Measurements from ENCODE around the gene ZC3HAV1.
"Not testable (repeated sequence)": the region's sequence is repeated elsewhere in the genome, so short reads cannot be mapped to it uniquely, and the experiment has no call there.

The ZC3HAV1 gene

DNA sequence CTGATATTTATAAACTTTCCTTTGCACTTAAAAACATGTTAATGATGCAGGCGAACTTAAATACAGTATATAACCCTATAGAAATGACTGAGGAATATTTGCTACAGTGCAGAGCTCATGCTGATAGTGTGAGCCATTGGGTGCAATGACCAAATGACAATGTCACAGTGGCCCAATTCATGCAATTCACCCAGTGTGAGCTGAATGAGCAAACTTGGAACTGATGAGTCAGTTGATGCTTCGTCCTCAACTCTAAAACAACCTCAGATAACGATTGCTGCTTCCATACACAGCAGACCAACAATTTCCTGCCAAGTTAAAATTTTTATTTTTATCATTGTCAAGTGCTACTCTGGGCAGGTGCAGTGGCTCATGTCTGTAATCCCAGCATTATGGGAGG lies 61.5 kb downstream of the ZC3HAV1 start:
- DNase-seq = no peak

DNA sequence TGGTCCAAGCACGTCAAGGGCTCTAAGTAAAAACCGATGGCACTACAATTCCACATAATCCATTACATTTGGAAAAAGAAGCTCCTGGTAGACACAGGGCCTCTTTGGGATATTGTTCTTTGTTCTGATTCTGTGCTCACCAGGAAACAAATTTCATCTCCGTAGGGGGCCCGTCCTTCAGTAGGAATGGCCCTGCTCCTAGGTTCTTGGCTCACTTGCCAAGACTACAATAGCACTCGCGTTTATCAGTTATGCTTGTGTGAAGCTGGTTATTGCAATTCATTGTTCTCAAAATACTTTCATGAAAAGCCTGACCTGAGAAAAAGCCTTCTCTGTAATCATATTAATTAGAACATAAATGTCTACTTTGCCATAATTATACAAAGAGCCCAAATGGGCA lies 63.4 kb downstream of the ZC3HAV1 start:
- DNase-seq = no peak

DNA sequence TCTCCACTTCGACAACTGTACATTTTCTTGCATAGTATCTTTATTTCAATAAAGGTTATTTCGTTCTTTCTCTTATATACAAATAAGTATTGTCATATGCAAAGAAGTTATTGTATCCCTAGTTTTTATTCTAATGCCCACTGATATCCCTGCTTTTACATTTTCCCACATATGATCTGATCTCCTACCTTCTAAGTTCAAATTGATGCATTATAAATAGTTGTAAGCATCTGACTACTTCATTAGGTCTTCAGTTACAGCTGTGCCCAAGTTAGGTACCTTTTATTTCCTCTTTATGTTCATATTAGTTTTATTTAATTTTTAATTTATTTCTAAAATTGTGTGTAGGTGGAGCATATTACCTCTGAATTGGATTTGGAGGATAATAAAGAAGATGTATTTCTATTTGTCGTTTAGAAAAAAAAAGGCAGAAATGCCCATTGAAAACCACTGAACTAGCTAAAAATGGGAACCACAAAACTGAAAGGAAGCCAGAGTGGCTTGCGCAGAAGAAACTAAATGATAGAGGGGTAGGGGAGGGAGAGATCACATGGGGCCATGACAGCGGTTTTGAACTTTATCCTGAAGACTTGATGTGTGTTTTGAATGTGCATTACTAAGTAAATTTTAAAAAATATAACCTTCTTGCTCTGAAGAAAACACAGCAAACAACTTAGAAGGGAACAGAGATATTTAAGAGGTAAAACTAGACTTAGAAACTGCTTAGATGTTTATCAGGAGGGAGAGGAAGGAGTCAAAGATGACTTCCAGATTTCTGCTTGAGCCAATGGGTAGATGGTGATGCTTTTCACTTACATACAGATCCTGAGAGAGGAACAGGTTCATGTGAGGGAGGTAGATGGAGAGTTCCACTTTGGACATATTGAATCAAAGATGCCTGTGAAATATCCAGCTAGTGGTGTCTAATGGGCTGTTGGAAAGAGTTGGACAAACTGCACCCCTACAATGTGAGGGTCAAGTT lies 64.4 kb downstream of the ZC3HAV1 start:
- DNase-seq = no peak

DNA sequence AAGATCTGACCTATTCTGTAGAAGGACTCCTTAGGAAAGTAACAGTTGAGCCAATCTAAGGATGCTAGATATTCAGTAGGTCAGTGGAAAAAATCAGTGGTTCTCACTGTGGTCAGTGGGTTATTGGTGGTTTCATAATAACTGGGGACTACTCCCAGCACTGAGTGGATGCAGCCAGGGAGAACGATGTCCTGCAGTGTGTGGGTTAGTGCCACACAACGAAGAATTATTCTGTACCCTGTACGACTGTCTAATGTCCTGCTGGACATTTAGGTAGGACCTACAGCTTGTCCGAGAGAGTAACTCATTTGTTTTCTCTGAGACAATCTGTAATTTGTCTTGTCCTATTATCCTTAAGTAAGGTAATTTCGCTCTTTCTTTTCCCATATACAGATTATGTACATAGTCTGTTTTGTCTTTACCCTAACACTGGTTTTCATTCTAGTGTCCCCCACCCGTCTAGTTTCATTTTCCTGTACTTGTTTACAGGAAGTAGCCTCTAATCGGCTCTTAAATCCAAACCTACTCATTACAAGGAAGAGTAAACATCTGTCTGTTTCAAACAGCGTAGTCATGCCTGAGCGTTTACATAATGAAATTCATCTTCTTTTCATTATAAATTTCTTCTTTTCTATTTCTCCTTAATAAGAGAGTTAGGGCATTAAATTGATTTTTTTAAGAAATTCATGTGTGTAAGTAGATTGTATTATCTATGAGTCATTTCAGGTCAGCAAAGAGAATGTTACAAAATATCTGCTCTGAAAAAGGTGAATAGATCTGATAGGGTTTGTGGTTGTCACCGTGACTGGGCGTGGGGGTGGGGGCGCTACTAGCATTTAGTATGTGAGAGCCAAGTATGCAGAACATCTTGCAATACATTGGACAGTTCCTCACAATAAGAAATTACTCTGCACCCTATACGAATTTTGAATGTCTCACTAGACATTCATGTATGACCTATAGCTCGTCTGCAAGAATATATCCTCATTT lies 65.4 kb downstream of the ZC3HAV1 start:
- peak; percentile 68 for DNase-seq

DNA sequence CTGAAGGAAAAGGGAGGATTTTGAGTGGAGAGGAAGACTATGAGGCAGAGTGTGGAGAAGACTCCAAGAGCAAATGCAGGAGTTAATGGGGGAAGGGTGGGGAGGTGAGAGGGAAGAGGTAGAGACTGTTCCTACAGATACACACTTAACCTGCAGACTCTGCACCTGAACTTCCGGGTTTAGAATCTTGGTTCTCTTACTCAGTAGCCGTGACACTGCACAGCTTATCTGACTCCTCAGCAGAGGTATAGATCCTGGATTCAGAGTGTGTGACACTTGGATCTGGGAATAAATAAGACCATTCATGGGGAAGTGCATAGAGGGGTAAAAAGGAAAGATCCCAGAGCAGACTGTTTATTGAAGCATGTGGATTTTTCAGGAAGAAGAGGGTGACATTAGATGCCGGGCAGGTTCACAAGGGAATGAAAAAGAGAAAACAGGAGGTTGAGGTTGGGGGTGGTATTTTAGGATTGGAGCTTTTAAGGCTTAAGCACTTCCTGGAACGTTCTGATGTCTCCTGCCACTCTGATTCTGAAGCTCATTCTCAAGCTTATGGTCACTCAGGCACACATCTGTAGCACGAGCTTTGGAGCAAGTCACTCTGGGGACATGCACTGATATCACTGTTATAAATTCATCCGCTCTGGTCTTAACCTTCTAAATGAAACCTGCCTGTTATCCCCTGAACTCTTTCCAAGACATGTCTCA lies 68.0 kb downstream of the ZC3HAV1 start:
- DNase-seq = no peak

DNA sequence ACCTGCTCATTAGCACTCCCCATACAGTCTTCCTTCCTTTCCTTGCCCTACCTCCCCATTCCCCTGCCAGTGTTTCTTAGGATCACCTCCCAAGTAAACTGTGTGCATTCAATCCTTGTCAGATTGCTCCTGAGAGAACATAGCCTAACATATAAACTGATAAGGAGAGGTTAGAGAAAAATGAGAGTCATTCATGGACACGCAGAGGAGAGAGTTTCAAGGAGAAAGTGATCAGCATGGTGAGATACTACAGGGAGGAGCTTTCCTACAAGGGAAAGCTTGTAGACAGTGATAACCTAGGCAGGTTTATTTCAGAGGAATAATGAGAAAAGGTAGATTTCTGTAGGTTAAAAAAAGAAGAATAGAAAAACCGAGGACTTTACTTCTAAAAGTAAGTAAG lies 70.8 kb downstream of the ZC3HAV1 start:
- DNase-seq = no peak

DNA sequence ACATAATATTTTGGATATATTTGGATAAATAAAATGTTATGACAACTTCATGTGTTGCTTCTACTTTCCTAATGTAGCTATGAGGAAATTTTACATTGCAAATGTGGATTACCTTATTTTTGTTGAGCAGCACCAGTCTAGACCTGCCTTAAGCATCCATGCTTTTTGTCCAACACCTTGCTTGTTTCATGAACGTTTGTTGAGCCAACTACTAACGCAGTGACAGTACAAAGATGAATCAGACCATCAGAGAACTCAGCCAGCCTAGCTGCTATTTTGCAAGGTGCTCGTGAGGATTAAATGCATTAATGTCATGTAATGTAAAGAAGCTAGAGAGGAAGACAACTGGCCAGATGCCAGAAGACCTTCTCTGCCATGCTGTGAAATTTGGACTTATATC lies 72.6 kb downstream of the ZC3HAV1 start:
- DNase-seq = no peak

DNA sequence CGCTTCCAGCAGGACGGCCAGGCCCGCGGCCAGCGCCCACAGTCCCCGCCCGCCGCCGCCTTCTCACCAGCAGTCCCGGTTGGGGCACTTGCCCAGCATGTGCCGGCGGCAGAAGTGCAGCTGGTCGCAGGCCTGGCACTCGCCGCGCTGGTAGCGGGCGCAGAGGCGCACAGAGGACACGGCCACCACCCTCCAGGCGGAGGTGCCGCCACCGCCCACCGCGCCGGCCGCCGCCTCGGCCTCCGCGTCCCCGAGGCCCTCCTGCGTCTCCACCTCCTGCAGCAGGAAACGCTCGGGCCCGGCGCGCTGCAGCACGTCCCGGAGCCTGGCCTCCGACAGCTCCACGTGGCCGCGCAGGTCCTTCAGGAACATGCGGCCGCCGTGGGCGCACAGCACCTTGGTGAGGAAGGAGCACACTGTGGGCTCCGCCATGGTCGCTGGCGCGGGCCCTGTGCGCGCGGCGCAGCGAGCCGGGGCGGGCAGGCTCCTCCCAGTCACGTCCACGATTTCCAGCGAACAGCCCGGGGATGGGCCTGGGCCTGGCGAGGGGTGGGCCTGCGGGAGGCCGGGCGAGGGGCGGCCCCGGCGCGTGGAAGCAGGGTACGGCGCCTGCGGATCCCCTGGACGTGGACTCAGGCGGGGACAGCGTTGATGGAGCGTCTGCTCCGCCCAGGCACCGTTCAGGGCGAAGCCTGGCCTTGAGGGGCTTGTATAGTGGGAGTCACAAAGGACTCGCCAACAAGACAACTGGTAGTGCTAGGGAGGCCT lies 73.8 kb downstream of the ZC3HAV1 start, which contains the start of gene ZC3HAV1L:
Gene ZC3HAV1L, minus strand, starts transcription at position 457 of the 768 bp plus-strand sequence. Its CDS starts 25 bp downstream, at position 432.
- DNase-seq = peak; percentile 71

DNA sequence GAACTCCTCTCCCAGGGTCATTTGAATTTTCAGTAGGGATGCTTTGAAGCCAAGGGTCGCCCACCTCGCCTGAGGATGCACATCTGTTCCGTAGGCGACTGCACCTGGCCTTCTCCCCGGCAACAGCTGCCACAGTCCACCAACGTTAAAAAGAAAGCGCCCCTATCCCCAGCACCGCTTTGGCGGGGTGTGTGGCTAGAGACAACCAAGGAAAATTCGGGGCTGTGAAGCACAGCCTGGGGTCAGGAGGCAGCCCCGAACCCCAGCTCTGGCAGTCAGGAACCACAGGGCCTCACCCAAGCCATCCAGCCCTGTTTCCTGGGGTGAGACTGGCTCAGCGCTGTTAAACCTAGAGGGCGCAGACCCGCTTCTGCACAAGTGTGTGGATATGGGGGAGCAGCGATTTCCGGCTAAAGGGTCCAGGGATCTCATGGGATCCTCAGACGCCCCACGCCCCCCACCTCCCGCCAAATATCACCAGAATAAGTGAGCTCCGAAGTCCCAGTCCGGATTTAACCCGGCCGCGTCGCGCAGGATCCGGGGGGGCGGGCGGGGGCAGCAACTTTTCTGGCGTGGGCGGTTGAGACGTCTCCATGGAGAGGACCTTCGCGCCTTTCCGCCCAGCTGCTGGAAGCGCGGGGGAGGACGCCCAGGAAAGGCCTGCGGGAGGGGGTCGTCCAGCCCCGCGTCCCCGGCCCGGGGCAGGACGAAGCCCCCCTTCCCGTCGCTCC lies 74.5 kb downstream of the ZC3HAV1 start:
- peak; percentile 29 for DNase-seq

DNA sequence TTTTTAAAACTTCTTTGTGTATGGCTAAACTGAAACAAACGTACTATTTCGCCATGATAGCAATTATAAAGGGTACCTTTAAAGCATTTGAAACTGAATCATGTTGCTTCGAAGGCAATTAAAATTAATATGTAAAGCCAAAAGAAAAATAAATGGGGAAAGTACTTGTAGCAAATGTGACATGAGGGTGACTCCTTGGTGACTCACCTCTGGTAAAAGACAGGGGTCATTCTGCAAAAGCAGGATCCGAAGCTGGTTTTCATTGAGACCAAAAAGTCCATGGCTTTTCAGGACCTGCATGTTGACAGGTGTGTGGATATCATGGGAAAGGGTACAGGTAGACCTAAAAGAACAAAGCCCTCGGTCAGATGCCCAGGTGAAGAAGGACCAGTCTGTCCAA lies 75.2 kb downstream of the ZC3HAV1 start:
- DNase-seq = no peak

DNA sequence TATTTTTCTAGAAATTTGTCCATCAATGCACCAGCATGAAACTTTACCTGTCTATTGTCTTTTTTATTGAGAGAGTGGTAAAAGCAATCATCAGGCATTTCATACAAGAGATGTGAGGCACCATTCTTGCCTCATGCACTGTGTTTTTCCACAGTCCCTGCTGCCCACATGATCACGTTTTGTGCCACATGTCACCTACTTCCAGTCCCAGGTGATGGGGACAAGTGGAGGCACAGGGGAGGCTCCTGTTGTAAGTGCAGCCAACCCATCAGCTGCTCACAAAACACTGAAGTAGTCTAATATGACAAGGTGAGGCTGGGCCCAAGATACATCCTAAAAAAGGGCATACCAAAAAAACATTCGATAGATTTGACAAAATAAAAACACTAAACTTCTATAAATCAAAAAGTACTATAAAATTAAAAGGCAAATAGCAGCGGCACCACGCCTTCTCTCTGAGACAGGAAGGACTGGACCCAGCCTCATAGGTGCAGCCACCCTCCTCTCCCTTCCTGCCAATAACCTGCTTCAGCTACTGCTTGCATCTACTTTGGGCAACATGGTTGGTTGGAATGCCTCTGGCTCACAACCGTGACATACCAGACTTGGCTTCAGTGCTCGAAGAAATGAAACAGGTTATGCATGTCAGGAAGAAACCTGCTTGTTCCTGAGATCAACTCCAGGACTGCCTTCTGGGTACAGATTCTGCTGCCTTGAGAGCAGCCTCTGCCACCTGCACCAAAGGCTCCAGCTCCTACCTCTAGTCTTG lies 76.0 kb downstream of the ZC3HAV1 start:
- no peak for DNase-seq

DNA sequence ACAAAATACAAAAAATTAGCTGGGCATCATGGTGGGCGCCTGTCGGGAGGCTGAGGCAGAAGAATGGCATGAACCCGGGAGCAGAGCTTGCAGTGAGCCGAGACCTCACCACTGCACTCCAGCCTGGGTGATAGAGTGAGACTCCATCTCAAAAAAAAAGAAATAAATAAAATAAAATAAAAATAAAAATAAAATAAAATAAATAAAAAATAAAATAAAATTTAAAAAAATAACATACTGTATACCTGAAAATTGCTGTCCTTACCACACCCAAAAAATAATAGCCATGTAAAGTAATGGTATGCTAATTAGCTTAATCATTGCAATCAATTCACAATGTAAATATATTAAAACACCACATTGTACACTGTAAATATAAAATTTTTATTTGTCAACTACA lies 77.0 kb downstream of the ZC3HAV1 start:
- no peak for DNase-seq

DNA sequence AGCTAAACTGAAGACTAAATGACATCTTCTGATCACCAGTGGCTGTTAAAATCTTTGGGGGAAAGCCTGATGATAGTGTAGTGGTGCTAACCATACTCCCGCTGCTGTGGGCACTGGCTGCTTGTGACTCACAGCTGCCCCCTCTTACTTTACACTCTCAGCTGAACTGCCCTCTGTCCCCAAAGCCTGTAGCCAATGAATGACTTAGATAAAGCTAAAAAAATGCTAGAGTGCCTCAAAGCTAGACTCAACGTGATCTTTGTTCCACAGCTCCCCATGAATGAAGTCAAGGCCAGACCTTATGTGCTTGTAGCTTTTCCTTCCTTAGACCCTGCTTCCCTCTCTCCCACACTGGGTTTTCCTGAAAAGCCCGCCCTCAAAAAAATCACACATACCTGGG lies 80.2 kb downstream of the ZC3HAV1 start:
- DNase-seq = no peak

DNA sequence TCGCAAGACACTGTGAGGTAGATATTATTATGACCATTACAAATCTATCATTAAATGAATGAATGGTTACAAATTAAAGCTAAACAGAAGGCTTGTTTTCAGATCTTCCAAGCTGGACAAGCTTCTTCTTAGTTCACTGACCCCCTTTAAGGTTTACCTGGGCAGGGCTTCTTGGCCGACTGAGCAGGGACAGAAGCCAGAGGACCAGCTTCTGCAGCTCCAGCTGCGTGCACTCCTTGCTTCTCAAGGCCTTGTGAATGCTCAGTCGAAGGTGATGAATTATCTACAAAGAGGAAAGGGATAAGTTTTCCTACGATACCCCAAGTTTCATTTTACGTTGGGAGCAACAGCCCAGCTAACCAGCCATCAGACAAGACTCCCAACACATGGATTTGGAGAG lies 83.0 kb downstream of the ZC3HAV1 start:
- no peak for DNase-seq

DNA sequence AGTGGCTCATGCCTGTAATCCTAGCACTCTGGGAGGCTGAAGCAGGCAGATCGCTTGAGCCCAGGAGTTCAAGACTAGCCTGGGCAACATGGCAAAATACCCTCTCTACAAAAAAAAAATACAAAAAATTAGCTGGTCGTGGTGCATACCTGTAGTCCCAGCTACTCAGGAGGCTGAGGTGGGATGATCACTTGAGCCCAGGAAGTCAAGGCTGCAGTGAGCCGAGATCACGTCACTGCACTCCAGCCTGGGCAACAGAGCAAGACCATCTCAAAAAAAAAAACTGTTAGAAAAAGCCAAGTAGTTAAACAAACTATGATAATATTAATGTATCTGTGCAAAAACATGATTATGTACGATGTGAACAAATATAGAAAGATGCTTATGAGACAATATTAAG lies 83.7 kb downstream of the ZC3HAV1 start:
- DNase-seq = not testable (repeated sequence)

DNA sequence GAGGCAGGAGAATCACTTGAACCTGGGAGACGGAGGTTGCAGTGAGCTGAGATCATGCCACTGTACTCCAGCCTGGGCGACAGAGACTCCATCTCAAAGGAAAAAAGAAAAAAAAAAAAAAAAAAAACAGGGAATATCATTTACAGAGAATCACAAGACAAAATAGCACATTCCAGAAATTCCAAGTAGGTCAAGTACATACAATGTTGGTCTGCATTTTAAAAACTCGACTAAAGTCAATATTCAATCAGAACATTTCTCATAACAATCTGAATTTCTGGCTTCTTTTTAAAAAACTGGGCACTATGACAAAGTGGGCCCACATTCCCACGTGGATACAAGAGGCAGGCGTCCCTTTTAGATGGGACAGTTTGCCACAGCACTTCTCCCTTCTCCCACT lies 86.4 kb downstream of the ZC3HAV1 start:
- DNase-seq = no peak

DNA sequence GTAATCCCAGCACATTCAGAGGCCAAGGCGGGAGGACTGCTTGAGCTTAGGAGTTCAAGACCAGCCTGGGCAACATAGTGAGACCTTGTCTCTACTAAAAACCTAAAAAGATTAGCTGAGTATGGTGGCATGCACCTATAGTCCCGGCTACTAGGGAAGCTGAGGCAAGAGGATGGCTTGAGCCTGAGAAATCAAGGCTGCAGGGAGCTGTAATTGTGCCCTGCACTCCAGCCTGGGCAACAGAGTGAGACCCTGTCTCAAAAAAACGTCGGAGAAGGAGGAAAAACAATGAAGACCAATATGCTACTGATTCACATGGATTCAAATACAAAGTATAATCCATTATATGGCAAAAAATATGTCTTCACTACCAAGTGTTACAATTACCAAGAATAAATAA lies 87.2 kb downstream of the ZC3HAV1 start:
- DNase-seq = no peak

DNA sequence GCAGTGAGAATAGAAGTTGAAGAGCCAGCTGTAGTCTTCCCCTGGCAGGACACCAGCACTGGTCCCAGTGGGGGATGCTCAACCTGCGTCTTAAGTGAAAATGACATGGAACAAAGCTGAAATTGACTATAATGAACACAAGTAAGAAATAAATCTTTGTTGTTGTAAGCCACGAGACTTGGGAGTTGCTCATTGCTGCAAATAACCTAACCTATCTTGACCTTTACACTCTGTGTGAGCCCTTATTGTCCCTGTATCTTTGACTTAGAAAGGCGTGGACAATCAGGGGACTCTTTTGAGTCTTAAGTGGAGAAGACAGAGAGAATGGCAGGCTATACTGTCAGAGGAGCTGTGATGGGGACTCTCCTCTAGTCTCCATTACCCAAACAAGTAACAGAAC lies 90.6 kb downstream of the ZC3HAV1 start:
- DNase-seq = no peak

DNA sequence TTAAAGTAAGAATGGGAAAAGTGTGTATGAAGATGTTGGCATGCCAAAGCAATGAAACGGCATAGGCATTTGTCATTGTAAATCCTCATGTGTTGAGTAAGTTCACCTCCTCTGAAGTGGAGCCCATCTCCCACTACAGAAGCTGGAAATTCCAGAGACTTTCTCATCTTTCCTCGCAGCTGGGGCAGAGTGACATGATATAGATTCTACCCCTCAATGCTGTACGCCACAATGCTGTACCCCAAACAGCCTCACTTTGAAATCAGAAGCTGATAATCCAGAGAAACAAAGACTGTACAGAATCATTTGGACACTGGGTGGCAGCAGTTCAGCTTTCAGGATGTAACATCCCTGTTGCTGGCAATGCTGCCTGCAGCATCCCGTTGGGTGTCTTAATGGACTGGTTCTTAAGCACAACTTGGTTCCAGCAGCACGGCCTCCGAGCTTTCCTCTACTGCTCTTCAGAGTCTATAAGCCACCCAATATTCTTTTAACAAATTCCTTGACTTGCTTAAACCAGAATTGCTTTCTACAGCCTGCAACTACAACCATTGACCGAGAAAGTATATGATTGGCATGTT lies 92.5 kb downstream of the ZC3HAV1 start:
- DNase-seq = peak; percentile 52

DNA sequence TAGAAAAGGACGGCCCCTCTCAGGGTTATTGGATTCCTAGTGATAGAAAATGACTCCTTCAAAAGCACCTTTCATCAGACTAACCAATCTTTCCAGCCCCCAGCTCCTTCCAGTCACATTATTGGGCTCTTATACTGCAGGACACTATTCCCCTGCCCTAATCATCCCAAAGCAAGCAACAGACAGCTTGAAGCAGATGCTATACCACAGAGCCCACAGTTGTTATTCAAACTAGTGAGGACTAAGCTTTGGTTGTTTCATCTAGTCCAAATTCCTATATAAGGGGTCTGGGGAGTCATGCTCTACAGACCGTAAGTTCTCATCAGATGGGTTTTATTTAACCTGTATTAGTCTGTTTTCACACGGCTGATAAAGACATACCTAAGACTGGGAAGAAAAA lies 98.1 kb downstream of the ZC3HAV1 start:
- DNase-seq = no peak
